IMR-90 (cell line): ENCODE measurements around the gene PACC1.

Source experiments
- BHLHE40 ChIP-seq: fragments of 150-350 bp; IDR thresholded peaks from 2 replicates; pipeline ENCODE4 v1.6.1; 2016; ENCODE audit warnings: mild to moderate bottlenecking, low read depth, low read length
- CEBPB ChIP-seq: IDR thresholded peaks from 2 replicates; pipeline ENCODE4 v1.6.1; 2012; ENCODE audit warnings: low read depth, low read length, improper control_type of control experiment
- CTCF ChIP-seq: conservative IDR thresholded peaks from 2 replicates; pipeline ENCODE4 v1.5.1; 2012; ENCODE audit warnings: mild to moderate bottlenecking, low read depth, low read length, improper control_type of control experiment
- ELK1 ChIP-seq: fragments of 150-350 bp; IDR thresholded peaks from 2 replicates; pipeline ENCODE4 v1.6.1; 2016; ENCODE audit warnings: low read depth, mild to moderate bottlenecking, low read length, moderate library complexity, borderline replicate concordance
- FOS ChIP-seq: fragments of 150-350 bp; IDR thresholded peaks from 2 replicates; pipeline ENCODE4 v1.6.1; 2016; ENCODE audit warnings: low read depth, low read length
- MAZ ChIP-seq: IDR thresholded peaks from 2 replicates; pipeline ENCODE4 v1.6.1; 2012; ENCODE audit warnings: low read depth, mild to moderate bottlenecking, low read length, improper control_type of control experiment, moderate library complexity, borderline replicate concordance
- MXI1 ChIP-seq: IDR thresholded peaks from 2 replicates; pipeline ENCODE4 v1.6.1; 2012; ENCODE audit warnings: low read depth, mild to moderate bottlenecking, low read length, moderate library complexity, borderline replicate concordance
- POLR2A ChIP-seq: IDR thresholded peaks from 2 replicates; pipeline ENCODE4 v1.6.1; 2012; ENCODE audit warnings: mild to moderate bottlenecking, low read depth, low read length
- RFX5 ChIP-seq: IDR thresholded peaks from 2 replicates; pipeline ENCODE4 v1.8.0; 2012; ENCODE audit warnings: low read depth, mild to moderate bottlenecking, low read length, moderate library complexity
- SMC3 ChIP-seq: fragments of 150-350 bp; IDR thresholded peaks from 2 replicates; pipeline ENCODE4 v1.6.1; 2016; ENCODE audit warnings: low read depth, mild to moderate bottlenecking, antibody characterized with exemption, low read length, moderate library complexity
- USF2 ChIP-seq: fragments of 150-350 bp; IDR thresholded peaks from 2 replicates; pipeline ENCODE4 v1.6.1; 2017; ENCODE audit warnings: mild to moderate bottlenecking, antibody characterized with exemption, low read length, low read depth

- TF ChIP-seq ELK1 (no peak), CTCF (no peak), MAZ (no peak), POLR2A (no peak), MXI1 (no peak), FOS (no peak), SMC3 (no peak), RFX5 (no peak), BHLHE40 (no peak), CEBPB (no peak), USF2 (no peak)
Measured at GRCh38 chr1:212446333-212446732, 31.6 kb upstream of the PACC1 start.
